Lower leg skin (tissue), 3 donors: ENCODE measurements around the gene TAF12.

ENCODE experiments used
- CTCF ChIP-seq, 3 donors: fragments of 450-650 bp; IDR thresholded peaks; one replicate each; pipeline ENCODE4 v1.5.1; 2016; ENCODE audit warnings: antibody characterized with exemption in 3 of 3, mild to moderate bottlenecking in 3 of 3, moderate library complexity in 2 of 3
- POLR2A ChIP-seq, 2 donors: fragments of 450-650 bp; IDR thresholded peaks; one replicate each; pipeline ENCODE4 v1.6.1; 2016 to 2017; ENCODE audit warnings: antibody characterized with exemption in 2 of 2, mild to moderate bottlenecking in 1 of 2, moderate library complexity in 1 of 2

DNA sequence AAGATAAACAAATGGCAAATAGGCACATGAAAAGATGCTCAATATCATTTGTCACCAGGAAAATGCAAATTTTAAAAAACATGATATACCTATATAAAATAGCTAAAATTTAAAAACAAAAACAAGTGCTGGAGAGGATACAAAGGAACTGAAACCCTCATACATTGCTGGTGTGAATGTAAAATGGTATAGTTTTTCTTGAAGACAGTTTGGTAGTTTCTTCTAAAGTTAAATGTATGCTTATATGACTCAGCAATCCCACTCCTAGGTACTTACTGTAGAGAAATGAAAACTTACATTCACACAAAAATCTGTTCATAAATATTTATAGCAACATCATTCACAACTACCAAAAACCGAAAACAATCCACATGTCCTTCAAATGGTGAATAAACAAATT is 11.2 kb downstream of the TAF12 start:
- TF ChIP-seq CTCF (IDR thresholded peaks at IDR 0.05) (no peak), POLR2A (IDR thresholded peaks at IDR 0.05) (no peak)
